ENCODE results near the gene TPK1.

- TF ChIP-seq RFX5 (IDR thresholded peaks at IDR 0.05; ENCODE audit: low read depth, low read length) (no peak), HES4 (CRISPR knock-in tag; IDR thresholded peaks at IDR 0.05; ENCODE audit: borderline replicate concordance) (no peak), FOXP1 (IDR thresholded peaks at IDR 0.05) (no peak), FOXP1 (CRISPR knock-in tag; IDR thresholded peaks at IDR 0.05) (no peak), ZBTB21 (CRISPR knock-in tag; IDR thresholded peaks at IDR 0.05) (no peak), CTCF (CRISPR knock-in tag; IDR thresholded peaks at IDR 0.05) (no peak), ZNF430 (CRISPR knock-in tag; IDR thresholded peaks at IDR 0.05) (no peak), EED (CRISPR knock-in tag; IDR thresholded peaks at IDR 0.05) (no peak), MAX (IDR thresholded peaks at IDR 0.05) (no peak), JUND (CRISPR knock-in tag; IDR thresholded peaks at IDR 0.05) (no peak), ZNF24 (IDR thresholded peaks at IDR 0.05) (no peak), HMGXB4 (CRISPR knock-in tag; IDR thresholded peaks at IDR 0.05; ENCODE audit: borderline replicate concordance in 1 of 2, low read depth in 1 of 2) (no peak)
These were observed 44.4 kb downstream of the TPK1 start for GRCh38 chr7:144791488-144791887.

Measured in HepG2 (cell line).